ENCODE data around the gene SYNE1.

Gene SYNE1

DNA sequence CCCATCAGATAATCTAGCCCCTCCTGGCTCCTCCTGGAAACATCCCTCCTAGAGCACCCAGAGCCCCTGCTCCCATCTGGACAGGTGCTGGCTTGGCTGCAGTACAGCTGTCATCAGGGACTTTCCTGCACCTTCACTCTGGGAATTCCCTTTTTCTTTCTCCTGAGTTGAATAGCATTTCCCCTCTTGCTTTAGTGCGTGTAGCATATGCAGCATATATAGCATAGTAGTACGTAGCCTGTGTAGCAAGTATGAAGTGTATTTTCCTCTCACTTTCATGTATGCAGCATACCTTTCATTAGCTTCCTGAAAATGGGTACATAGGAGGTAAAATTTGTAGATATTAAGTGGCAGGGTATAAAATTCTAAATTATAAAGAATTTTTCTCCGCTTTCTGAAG, 476.8 kb downstream of the SYNE1 start:
- no peak overlapping the region for H3K27ac Mint-ChIP-seq
- peaks cover 4% of the 10 kb centered on the region for H3K4me1 Mint-ChIP-seq
- H3K4me3 Mint-ChIP-seq: no peak overlapping the region
- TF ChIP-seq, protein P1, sequence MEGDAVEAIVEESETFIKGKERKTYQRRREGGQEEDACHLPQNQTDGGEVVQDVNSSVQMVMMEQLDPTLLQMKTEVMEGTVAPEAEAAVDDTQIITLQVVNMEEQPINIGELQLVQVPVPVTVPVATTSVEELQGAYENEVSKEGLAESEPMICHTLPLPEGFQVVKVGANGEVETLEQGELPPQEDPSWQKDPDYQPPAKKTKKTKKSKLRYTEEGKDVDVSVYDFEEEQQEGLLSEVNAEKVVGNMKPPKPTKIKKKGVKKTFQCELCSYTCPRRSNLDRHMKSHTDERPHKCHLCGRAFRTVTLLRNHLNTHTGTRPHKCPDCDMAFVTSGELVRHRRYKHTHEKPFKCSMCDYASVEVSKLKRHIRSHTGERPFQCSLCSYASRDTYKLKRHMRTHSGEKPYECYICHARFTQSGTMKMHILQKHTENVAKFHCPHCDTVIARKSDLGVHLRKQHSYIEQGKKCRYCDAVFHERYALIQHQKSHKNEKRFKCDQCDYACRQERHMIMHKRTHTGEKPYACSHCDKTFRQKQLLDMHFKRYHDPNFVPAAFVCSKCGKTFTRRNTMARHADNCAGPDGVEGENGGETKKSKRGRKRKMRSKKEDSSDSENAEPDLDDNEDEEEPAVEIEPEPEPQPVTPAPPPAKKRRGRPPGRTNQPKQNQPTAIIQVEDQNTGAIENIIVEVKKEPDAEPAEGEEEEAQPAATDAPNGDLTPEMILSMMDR (IDR thresholded peaks at IDR 0.05; ENCODE audit: unreplicated experiment in 3 of 3): no peak
- H3K36me3 Mint-ChIP-seq (ENCODE audit: low read depth): peaks cover 32% of the 10 kb centered on the region
- no peaks in the 10 kb centered on the region for H3K27me3 Mint-ChIP-seq (ENCODE audit: low read depth)
- no peaks in the 10 kb centered on the region for H3K9me3 Mint-ChIP-seq

GRCh38 chr6:152155792-152156191, 481.4 kb downstream of the SYNE1 start:
- TF ChIP-seq, protein P1 (IDR thresholded peaks at IDR 0.05; ENCODE audit: unreplicated experiment in 3 of 3): no peak
- no peaks in the 10 kb centered on the region for H3K27me3 Mint-ChIP-seq (ENCODE audit: low read depth)
- no peaks in the 10 kb centered on the region for H3K9me3 Mint-ChIP-seq
- H3K4me3 Mint-ChIP-seq: no peak overlapping the region
- peaks cover 40% of the 10 kb centered on the region for H3K36me3 Mint-ChIP-seq (ENCODE audit: low read depth)
- H3K4me1 Mint-ChIP-seq: peaks cover 15% of the 10 kb centered on the region
- H3K27ac Mint-ChIP-seq: no peak overlapping the region

- no peaks in the 10 kb centered on the region for H3K27me3 Mint-ChIP-seq (ENCODE audit: low read depth)
- H3K27ac Mint-ChIP-seq: no peak overlapping the region
- peaks cover 11% of the 10 kb centered on the region for H3K4me1 Mint-ChIP-seq
- TF ChIP-seq, protein P1 (IDR thresholded peaks at IDR 0.05; ENCODE audit: unreplicated experiment in 3 of 3): no peak
- H3K4me3 Mint-ChIP-seq: no peak overlapping the region
- peaks cover 51% of the 10 kb centered on the region for H3K36me3 Mint-ChIP-seq (ENCODE audit: low read depth)
- no peaks in the 10 kb centered on the region for H3K9me3 Mint-ChIP-seq
These were observed 482.4 kb downstream of the SYNE1 start for GRCh38 chr6:152154559-152155356.

GRCh38 chr6:152151920-152152319, 485.2 kb downstream of the SYNE1 start:
- Mint-ChIP-seq H3K9me3 (no peaks in the 10 kb centered on the region), H3K4me3 (no peak overlapping the region), H3K27ac (peak overlapping the region in 2 of 3 experiments; percentile 15 to 25), H3K4me1 (peaks cover 11% of the 10 kb centered on the region), H3K36me3 (ENCODE audit: low read depth) (peaks cover 61% of the 10 kb centered on the region), H3K27me3 (ENCODE audit: low read depth) (no peaks in the 10 kb centered on the region)
- TF ChIP-seq, protein P1 (IDR thresholded peaks at IDR 0.05; ENCODE audit: unreplicated experiment in 3 of 3): no peak

DNA sequence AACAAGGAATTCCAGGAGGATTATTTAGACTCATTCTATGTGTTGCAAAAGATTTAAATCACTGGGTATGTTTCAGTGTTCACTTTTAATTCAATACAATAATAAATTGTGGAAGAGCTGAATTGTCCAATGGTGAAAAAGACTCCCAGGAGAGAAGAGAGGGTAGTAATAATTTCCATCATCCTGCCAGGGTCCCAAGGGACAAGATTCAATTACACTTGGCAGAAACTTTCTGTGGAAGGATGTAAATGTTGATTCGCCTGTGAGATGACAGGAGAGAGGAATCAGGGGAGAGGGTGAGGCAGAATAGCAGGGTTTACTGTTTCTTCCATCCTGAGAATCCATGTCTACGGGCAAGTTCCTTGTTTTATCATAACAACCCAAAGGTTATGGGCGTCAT, 487.0 kb downstream of the SYNE1 start:
- H3K4me1 Mint-ChIP-seq: peaks cover 19% of the 10 kb centered on the region
- H3K9me3 Mint-ChIP-seq: no peaks in the 10 kb centered on the region
- H3K27ac Mint-ChIP-seq: peak overlapping the region in 1 of 3 experiments; percentile 44
- TF ChIP-seq, protein P1 (IDR thresholded peaks at IDR 0.05; ENCODE audit: unreplicated experiment in 3 of 3): no peak
- no peaks in the 10 kb centered on the region for H3K27me3 Mint-ChIP-seq (ENCODE audit: low read depth)
- H3K36me3 Mint-ChIP-seq (ENCODE audit: low read depth): peaks cover 63% of the 10 kb centered on the region
- no peak overlapping the region for H3K4me3 Mint-ChIP-seq

DNA sequence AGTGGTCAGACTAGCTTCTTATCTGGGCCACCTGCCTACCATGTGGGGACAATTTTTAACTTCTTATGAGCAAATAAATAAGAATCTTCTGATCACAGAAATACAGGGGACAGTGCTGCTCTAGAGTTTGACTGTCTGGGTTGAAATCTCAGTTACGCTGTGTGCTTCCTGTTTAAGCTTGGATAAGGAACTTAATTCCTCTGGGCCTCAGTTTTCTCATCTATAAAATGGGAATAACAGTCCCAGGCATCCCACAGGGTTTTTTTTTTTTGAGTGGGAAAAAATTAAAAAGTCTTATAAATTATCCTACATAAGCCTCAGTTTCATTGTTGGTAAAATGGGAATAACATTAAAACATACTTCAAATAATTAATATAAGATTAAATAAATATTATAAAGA, 488.8 kb downstream of the SYNE1 start:
- Mint-ChIP-seq H3K9me3 (no peaks in the 10 kb centered on the region), H3K36me3 (ENCODE audit: low read depth) (peaks cover 68% of the 10 kb centered on the region), H3K27ac (no peak overlapping the region), H3K4me1 (peaks cover 36% of the 10 kb centered on the region), H3K27me3 (ENCODE audit: low read depth) (no peaks in the 10 kb centered on the region), H3K4me3 (no peak overlapping the region)
- TF ChIP-seq, protein P1 (IDR thresholded peaks at IDR 0.05; ENCODE audit: unreplicated experiment in 3 of 3): no peak
